Measurements from ENCODE around the gene NGRN.

The NGRN gene

GRCh38 chr15:90320062-90320884, 54.8 kb downstream of the NGRN start:
- peak; percentile 92 for DNase-seq

GRCh38 chr15:90320885-90321278, 55.4 kb downstream of the NGRN start:
- DNase-seq: no peak
